IPS-18c (cell line): ENCODE results near the gene DGLUCY.
"Not testable (repeated sequence)": the region's sequence is repeated elsewhere in the genome, so short reads cannot be mapped to it uniquely, and the experiment has no call there.

ENCODE experiments used
- H3K4me3 ChIP-seq: 2 replicates; pipeline ENCODE4 v1.7.0; 2013; ENCODE audit warnings: low read depth, mild to moderate bottlenecking, low read length, moderate library complexity; ENCODE audit not compliant: insufficient read depth
- H3K9me3 ChIP-seq: one replicate; pipeline ENCODE4 v1.6.1; 2013; ENCODE audit warnings: mild to moderate bottlenecking, low read length, moderate library complexity; ENCODE audit not compliant: control insufficient read depth, insufficient read depth

The DGLUCY gene

GRCh38 chr14:91149462-91149861, 35.6 kb downstream of the DGLUCY start:
- Histone ChIP-seq H3K9me3 (no peaks in the 10 kb centered on the region), H3K4me3 (no peak overlapping the region)

- Histone ChIP-seq H3K9me3 (no peaks in the 10 kb centered on the region), H3K4me3 (no peak overlapping the region)
These were observed 38.6 kb downstream of the DGLUCY start for GRCh38 chr14:91152499-91152898.

GRCh38 chr14:91153360-91153759, 39.5 kb downstream of the DGLUCY start:
- H3K9me3 ChIP-seq = no peaks in the 10 kb centered on the region
- no peak overlapping the region for H3K4me3 ChIP-seq

- no peak overlapping the region for H3K4me3 ChIP-seq
- no peaks in the 10 kb centered on the region for H3K9me3 ChIP-seq
These were observed 41.2 kb downstream of the DGLUCY start for GRCh38 chr14:91154851-91155625.

GRCh38 chr14:91155626-91156089, 41.8 kb downstream of the DGLUCY start:
- Histone ChIP-seq H3K4me3 (no peak overlapping the region), H3K9me3 (no peaks in the 10 kb centered on the region)

GRCh38 chr14:91156142-91156666, 42.3 kb downstream of the DGLUCY start:
- not testable (repeated sequence) for H3K4me3 ChIP-seq, H3K9me3 ChIP-seq

- not testable (repeated sequence) for H3K4me3 ChIP-seq, H3K9me3 ChIP-seq
These were observed 43.0 kb downstream of the DGLUCY start for GRCh38 chr14:91156877-91157276.

- Histone ChIP-seq H3K4me3 (no peak overlapping the region), H3K9me3 (no peaks in the 10 kb centered on the region)
These were observed 44.4 kb downstream of the DGLUCY start for GRCh38 chr14:91158091-91158790.

GRCh38 chr14:91159182-91159581, 45.3 kb downstream of the DGLUCY start:
- H3K4me3 ChIP-seq = no peak overlapping the region
- H3K9me3 ChIP-seq = no peaks in the 10 kb centered on the region

GRCh38 chr14:91159906-91160305, 46.0 kb downstream of the DGLUCY start:
- no peaks in the 10 kb centered on the region for H3K9me3 ChIP-seq
- no peak overlapping the region for H3K4me3 ChIP-seq

- no peaks in the 10 kb centered on the region for H3K9me3 ChIP-seq
These were observed 49.4 kb downstream of the DGLUCY start for GRCh38 chr14:91163316-91163715.

GRCh38 chr14:91164676-91165075, 50.8 kb downstream of the DGLUCY start:
- no peaks in the 10 kb centered on the region for H3K9me3 ChIP-seq
- no peak overlapping the region for H3K4me3 ChIP-seq

More at GRCh38 chr14:91163316-91163715, 49.4 kb downstream of the DGLUCY start:
- H3K4me3 ChIP-seq = no peak overlapping the region

- H3K4me3 ChIP-seq = no peak overlapping the region
These were observed 53.5 kb downstream of the DGLUCY start for GRCh38 chr14:91167380-91167770.

GRCh38 chr14:91169951-91170350, 56.1 kb downstream of the DGLUCY start:
- Histone ChIP-seq H3K9me3 (no peaks in the 10 kb centered on the region), H3K4me3 (no peak overlapping the region)

More at GRCh38 chr14:91167380-91167770, 53.5 kb downstream of the DGLUCY start:
- no peaks in the 10 kb centered on the region for H3K9me3 ChIP-seq

- no peak overlapping the region for H3K4me3 ChIP-seq
- H3K9me3 ChIP-seq = no peaks in the 10 kb centered on the region
These were observed 56.7 kb downstream of the DGLUCY start for GRCh38 chr14:91170504-91171121.

- no peak overlapping the region for H3K4me3 ChIP-seq
These were observed 57.4 kb downstream of the DGLUCY start for GRCh38 chr14:91171291-91171690.

GRCh38 chr14:91173221-91173670, 59.4 kb downstream of the DGLUCY start:
- Histone ChIP-seq H3K4me3 (no peak overlapping the region), H3K9me3 (no peaks in the 10 kb centered on the region)

More at GRCh38 chr14:91171291-91171690, 57.4 kb downstream of the DGLUCY start:
- no peaks in the 10 kb centered on the region for H3K9me3 ChIP-seq
